Activated T-helper 2 cell treated with anti-CD3 and anti-CD28 coated beads, Interferon-gamma antibody, Interleukin-2, Interleukin-4, amounts not matched to agents 10 μg/mL and 5 μg/mL and 100 μg/mL, durations not matched to agents 14 hours and 24 hours and 36 hours (primary cell): ENCODE results near the gene CAMK1D. TPM values are rescaled to one million over a fixed set of nuclear protein-coding genes. Genes with fewer than 3 reads are reported as not detected.
"Not testable (repeated sequence)": the region's sequence is repeated elsewhere in the genome, so short reads cannot be mapped to it uniquely, and the experiment has no call there.

Source experiments
- DNase-seq: peaks from one replicate; pipeline ENCODE4 v3.0.0; 2021; ENCODE audit warnings: low spot score
- H3K27ac Mint-ChIP-seq: one replicate; pipeline ENCODE4 v1.8.0; 2021; ENCODE audit warnings: mixed read lengths
- H3K27me3 Mint-ChIP-seq: one replicate; pipeline ENCODE4 v1.8.0; 2021; ENCODE audit warnings: low read depth, mixed read lengths
- H3K36me3 Mint-ChIP-seq: one replicate; pipeline ENCODE4 v1.8.0; 2021; ENCODE audit warnings: low read depth, mixed read lengths
- H3K4me1 Mint-ChIP-seq: one replicate; pipeline ENCODE4 v1.8.0; 2021; ENCODE audit warnings: low read depth, mixed read lengths
- H3K4me3 Mint-ChIP-seq: one replicate; pipeline ENCODE4 v1.8.0; 2021; ENCODE audit warnings: low read depth, mild to moderate bottlenecking, moderate library complexity, mixed read lengths
- H3K9me3 Mint-ChIP-seq: one replicate; pipeline ENCODE4 v1.8.0; 2021; ENCODE audit warnings: mixed read lengths
- intact Hi-C: fragments of 100-400 bp; cut with micrococcal nuclease; formaldehyde crosslinking; loops from one replicate; pipeline ENCODE4 v1.15.1; 2023
- total RNA-seq: library from RNA; stranded (reverse); gene quantifications from 2 replicates; pipeline ENCODE4 v1.2.3, GENCODE V29; 2022

Gene CAMK1D
- total RNA-seq, 1 donor from 2014 or later: 5.7 TPM

DNA sequence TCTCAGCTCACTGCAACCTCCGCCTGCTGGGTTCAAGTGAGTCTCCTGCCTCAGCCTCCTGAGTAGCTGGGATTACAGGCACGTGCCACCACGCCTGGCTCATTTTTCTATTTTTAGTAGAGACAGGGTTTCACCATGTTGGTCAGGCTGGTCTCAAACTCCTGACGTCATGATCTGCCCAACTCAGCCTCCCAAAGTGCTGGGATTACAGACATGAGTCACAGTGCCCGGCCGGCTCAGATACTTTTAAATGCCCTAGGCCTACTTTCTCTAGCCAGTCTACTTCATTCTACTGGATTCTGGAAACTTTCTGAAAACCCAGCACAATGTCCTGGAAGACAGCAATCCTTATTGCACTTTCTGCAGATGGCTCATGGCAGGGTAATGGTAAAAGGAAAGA, 516.2 kb downstream of the CAMK1D start:
- H3K36me3 Mint-ChIP-seq, H3K9me3 Mint-ChIP-seq, DNase-seq, H3K27ac Mint-ChIP-seq, H3K27me3 Mint-ChIP-seq, H3K4me3 Mint-ChIP-seq, intact Hi-C loops, H3K4me1 Mint-ChIP-seq: not testable (repeated sequence)

- no peaks in the 10 kb centered on the region for H3K9me3 Mint-ChIP-seq
- no peaks in the 10 kb centered on the region for H3K36me3 Mint-ChIP-seq
- H3K4me3 Mint-ChIP-seq: no peak overlapping the region
- intact Hi-C loops: no loop called here
- DNase-seq: no peak
- no peaks in the 10 kb centered on the region for H3K27me3 Mint-ChIP-seq
- no peaks in the 10 kb centered on the region for H3K4me1 Mint-ChIP-seq
- H3K27ac Mint-ChIP-seq: no peak overlapping the region
Observed at GRCh38 chr10:12868229-12868628, 518.9 kb downstream of the CAMK1D start.

DNA sequence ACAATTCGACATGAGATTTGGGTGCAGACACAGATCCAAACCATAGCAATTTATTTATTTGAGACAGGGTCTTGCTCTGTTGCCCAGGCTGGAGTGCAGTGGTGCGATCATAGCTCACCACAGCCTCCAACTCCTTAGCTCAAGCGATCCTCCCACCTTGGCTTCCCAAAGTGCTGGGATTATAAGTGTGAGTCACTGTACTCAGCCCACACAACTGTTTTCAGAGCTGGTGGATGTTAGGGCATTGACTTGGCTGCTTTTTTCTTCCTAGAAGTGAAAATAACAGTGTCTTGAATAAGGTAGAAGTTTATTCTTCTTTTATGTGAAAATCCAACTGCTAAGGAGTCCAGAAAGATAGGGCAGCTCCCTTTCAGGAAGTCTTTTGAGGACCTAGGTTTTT, 520.1 kb downstream of the CAMK1D start:
- H3K4me1 Mint-ChIP-seq: no peaks in the 10 kb centered on the region
- no peak overlapping the region for H3K27ac Mint-ChIP-seq
- no peaks in the 10 kb centered on the region for H3K27me3 Mint-ChIP-seq
- DNase-seq: no peak
- no peaks in the 10 kb centered on the region for H3K36me3 Mint-ChIP-seq
- intact Hi-C loops: no loop called here
- no peak overlapping the region for H3K4me3 Mint-ChIP-seq
- no peaks in the 10 kb centered on the region for H3K9me3 Mint-ChIP-seq

DNA sequence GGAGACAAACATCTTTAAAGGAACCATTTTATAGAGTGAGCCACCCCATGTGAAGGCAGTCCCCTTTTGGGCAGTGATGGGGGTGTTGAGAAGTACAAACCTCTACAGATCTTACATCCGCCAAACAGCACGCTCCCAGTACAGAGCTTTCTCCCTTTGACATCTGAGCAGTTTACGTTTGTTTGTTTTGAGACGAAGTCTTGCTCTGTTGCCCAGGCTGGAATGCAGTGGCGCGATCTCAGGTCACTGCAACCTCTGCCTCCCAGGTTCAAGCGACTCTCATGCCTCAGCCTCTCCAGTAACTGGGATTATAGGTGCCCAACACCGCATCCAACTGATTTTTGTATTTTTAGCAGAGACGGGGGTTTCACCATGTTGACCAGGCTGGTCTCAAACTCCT, 523.2 kb downstream of the CAMK1D start:
- H3K4me3 Mint-ChIP-seq: no peak overlapping the region
- no peaks in the 10 kb centered on the region for H3K27me3 Mint-ChIP-seq
- no peak for DNase-seq
- H3K27ac Mint-ChIP-seq: no peak overlapping the region
- H3K36me3 Mint-ChIP-seq: no peaks in the 10 kb centered on the region
- no peaks in the 10 kb centered on the region for H3K9me3 Mint-ChIP-seq
- no peaks in the 10 kb centered on the region for H3K4me1 Mint-ChIP-seq
- intact Hi-C loops: no loop called here

DNA sequence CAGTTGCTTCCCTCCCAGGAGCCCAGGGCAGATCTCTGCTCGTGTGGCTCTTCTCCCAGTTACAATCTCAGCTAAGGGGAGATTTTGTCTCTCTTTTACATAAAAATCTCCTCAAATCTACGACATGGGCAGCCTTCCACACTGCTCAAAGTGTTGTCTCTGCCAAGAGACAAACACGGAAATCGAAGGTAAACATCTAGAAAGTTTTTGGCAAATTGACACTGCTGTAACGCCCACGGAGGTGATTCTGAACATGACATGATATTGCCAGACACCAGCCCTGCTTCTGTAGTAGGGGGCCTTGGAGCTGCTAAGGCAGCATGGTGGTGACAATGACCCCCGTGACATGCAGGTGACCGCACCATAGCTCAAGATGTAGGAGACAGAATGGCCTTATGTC, 523.8 kb downstream of the CAMK1D start:
- Mint-ChIP-seq H3K27me3 (no peaks in the 10 kb centered on the region), H3K4me3 (no peak overlapping the region), H3K9me3 (no peaks in the 10 kb centered on the region), H3K4me1 (no peaks in the 10 kb centered on the region), H3K27ac (no peak overlapping the region), H3K36me3 (no peaks in the 10 kb centered on the region)
- intact Hi-C loops: no loop called here
- DNase-seq: no peak

- Mint-ChIP-seq H3K36me3 (no peaks in the 10 kb centered on the region), H3K9me3 (no peaks in the 10 kb centered on the region), H3K27ac (no peak overlapping the region), H3K27me3 (peaks cover 3% of the 10 kb centered on the region), H3K4me3 (no peak overlapping the region), H3K4me1 (no peaks in the 10 kb centered on the region)
- no peak for DNase-seq
- intact Hi-C loops: no loop called here
Observed at GRCh38 chr10:12874501-12874900, 525.2 kb downstream of the CAMK1D start.

- Mint-ChIP-seq H3K9me3 (no peaks in the 10 kb centered on the region), H3K27me3 (peaks cover 3% of the 10 kb centered on the region), H3K4me1 (no peaks in the 10 kb centered on the region), H3K4me3 (no peak overlapping the region), H3K27ac (no peak overlapping the region), H3K36me3 (no peaks in the 10 kb centered on the region)
- no peak for DNase-seq
- intact Hi-C loops: no loop called here
Observed at GRCh38 chr10:12875100-12875499, 525.8 kb downstream of the CAMK1D start.

- no peak for DNase-seq
- Mint-ChIP-seq H3K27ac (no peak overlapping the region), H3K4me3 (no peak overlapping the region), H3K36me3 (no peaks in the 10 kb centered on the region), H3K27me3 (peaks cover 4% of the 10 kb centered on the region), H3K9me3 (no peaks in the 10 kb centered on the region), H3K4me1 (no peaks in the 10 kb centered on the region)
- intact Hi-C loops: no loop called here
Observed at GRCh38 chr10:12876266-12876665, 526.9 kb downstream of the CAMK1D start.

GRCh38 chr10:12877150-12877549, 527.8 kb downstream of the CAMK1D start:
- DNase-seq: no peak
- intact Hi-C loops: no loop called here
- no peaks in the 10 kb centered on the region for H3K36me3 Mint-ChIP-seq
- H3K4me3 Mint-ChIP-seq: no peak overlapping the region
- H3K4me1 Mint-ChIP-seq: no peaks in the 10 kb centered on the region
- H3K9me3 Mint-ChIP-seq: no peaks in the 10 kb centered on the region
- H3K27me3 Mint-ChIP-seq: peaks cover 6% of the 10 kb centered on the region
- no peak overlapping the region for H3K27ac Mint-ChIP-seq

GRCh38 chr10:12880423-12880822, 531.1 kb downstream of the CAMK1D start:
- Mint-ChIP-seq H3K4me3 (no peak overlapping the region), H3K27ac (no peak overlapping the region), H3K9me3 (peaks cover 5% of the 10 kb centered on the region), H3K4me1 (no peaks in the 10 kb centered on the region), H3K36me3 (no peaks in the 10 kb centered on the region), H3K27me3 (peaks cover 12% of the 10 kb centered on the region)
- intact Hi-C loops: no loop called here
- no peak for DNase-seq

DNA sequence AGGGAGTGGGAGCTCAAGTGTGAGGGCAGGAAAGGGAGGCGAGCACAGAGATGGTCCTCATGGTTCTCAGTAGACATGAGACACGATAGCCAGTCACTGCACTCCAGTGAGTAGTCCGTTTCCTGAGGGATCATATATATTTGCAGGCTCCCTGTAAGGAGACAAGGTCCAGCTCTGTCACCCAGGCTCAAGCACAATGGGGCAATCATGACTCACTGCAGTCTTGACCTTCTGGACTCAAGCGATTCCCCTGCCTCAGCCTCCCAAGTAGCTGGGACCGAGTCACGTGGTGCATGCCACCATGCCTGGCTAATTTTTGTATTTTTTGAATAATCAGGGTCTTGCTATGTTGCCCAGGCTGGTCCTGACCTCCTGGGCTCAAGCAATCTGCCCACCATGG, 535.5 kb downstream of the CAMK1D start:
- H3K4me3 Mint-ChIP-seq: no peak overlapping the region
- DNase-seq: no peak
- peaks cover 11% of the 10 kb centered on the region for H3K27me3 Mint-ChIP-seq
- no peaks in the 10 kb centered on the region for H3K36me3 Mint-ChIP-seq
- peaks cover 5% of the 10 kb centered on the region for H3K9me3 Mint-ChIP-seq
- no peaks in the 10 kb centered on the region for H3K4me1 Mint-ChIP-seq
- H3K27ac Mint-ChIP-seq: no peak overlapping the region
- intact Hi-C loops: loop anchor here (1.0 kb wide), 1 partner anchor 21 kb away; no protein-coding TSS in a partner anchor

Other genes with a start within 250 kb of the CAMK1D start
- 14.8 and 17.5 TPM in 2 replicates for gene SEC61A2, start 219.9 kb upstream of the CAMK1D start, total RNA-seq
- 109 and 112 TPM in 2 replicates for gene NUDT5, start 153.7 kb upstream of the CAMK1D start, total RNA-seq
- gene CDC123, start 153.4 kb upstream of the CAMK1D start, total RNA-seq: 153 and 156 TPM in 2 replicates